ENCODE results near the gene AXIN2. TPM values are rescaled to one million over a fixed set of nuclear protein-coding genes. Genes with fewer than 3 reads are reported as not detected.

The AXIN2 gene
- total and polyA plus RNA-seq, 9 donors: 17.2 to 75.7 (median 26.9) TPM

- Histone ChIP-seq H3K4me3 (no peak overlapping the region), H3K36me3 (no peaks in the 10 kb centered on the region), H3K9me3 (no peaks in the 10 kb centered on the region), H3K27me3 (no peaks in the 10 kb centered on the region), H3K4me1 (ENCODE audit: insufficient read depth) (no peaks in the 10 kb centered on the region), H3K27ac (no peak overlapping the region)
- WGBS, 3 donors: 75 to 77% (median 76%) methylated on average over 19 of the region's 19 CpGs
- no peak for DNase-seq
- intact Hi-C loops (cut with DNase I): no loop called here
- TF ChIP-seq POLR2A (IDR thresholded peaks at IDR 0.05) (no peak), EP300 (IDR thresholded peaks at IDR 0.05) (no peak), CTCF (IDR thresholded peaks at IDR 0.05) (no peak)
Measured at GRCh38 chr17:65593092-65593854, 31.8 kb upstream of the AXIN2 start.

GRCh38 chr17:65592125-65592965, 30.9 kb upstream of the AXIN2 start:
- H3K9me3 ChIP-seq: no peaks in the 10 kb centered on the region
- H3K27ac ChIP-seq: no peak overlapping the region
- intact Hi-C loops (cut with DNase I): no loop called here
- H3K27me3 ChIP-seq: no peaks in the 10 kb centered on the region
- no peak for TF ChIP-seq EP300 (IDR thresholded peaks at IDR 0.05)
- TF ChIP-seq CTCF (IDR thresholded peaks at IDR 0.05): no peak
- TF ChIP-seq POLR2A (IDR thresholded peaks at IDR 0.05): no peak
- H3K4me3 ChIP-seq: no peak overlapping the region
- H3K36me3 ChIP-seq: no peaks in the 10 kb centered on the region
- peaks cover 2% of the 10 kb centered on the region for H3K4me1 ChIP-seq (ENCODE audit: insufficient read depth)
- 93 to 95% (median 95%) methylated on average over 6 to 7 of the region's 7 CpGs for WGBS, 3 donors
- no peak for DNase-seq

GRCh38 chr17:65589321-65589720, 27.9 kb upstream of the AXIN2 start:
- WGBS, 3 donors: 81 to 94% (median 89%) methylated on average over 5 of the region's 5 CpGs

More at GRCh38 chr17:65589321-65589720, 27.9 kb upstream of the AXIN2 start:
- TF ChIP-seq CTCF (IDR thresholded peaks at IDR 0.05) (no peak), EP300 (IDR thresholded peaks at IDR 0.05) (no peak)
- Histone ChIP-seq H3K4me1 (ENCODE audit: insufficient read depth) (peaks cover 5% of the 10 kb centered on the region), H3K4me3 (no peak overlapping the region), H3K27me3 (no peaks in the 10 kb centered on the region), H3K9me3 (no peaks in the 10 kb centered on the region), H3K27ac (no peak overlapping the region), H3K36me3 (no peaks in the 10 kb centered on the region)
- intact Hi-C loops (cut with DNase I): no loop called here
- no peak for DNase-seq

All from ovary (tissue), 9 donors.